Measurements from ENCODE around the gene TEX264.
"Not testable (repeated sequence)": the region's sequence is repeated elsewhere in the genome, so short reads cannot be mapped to it uniquely, and the experiment has no call there.

The TEX264 gene

GRCh38 chr3:51742978-51743377 lies 71.9 kb downstream of the TEX264 start:
- H3K4me1 ChIP-seq (ENCODE audit: control insufficient read depth, insufficient read depth, low read length); H3K9ac ChIP-seq (ENCODE audit: low read depth, low read length); H3K27me3 ChIP-seq (ENCODE audit: control insufficient read depth, insufficient read depth, low read length); H3K9me3 ChIP-seq (ENCODE audit: control insufficient read depth, insufficient read depth, low read length); H3K4me3 ChIP-seq (ENCODE audit: low read depth, low read length); H3K36me3 ChIP-seq (ENCODE audit: control insufficient read depth, insufficient read depth, low read length): not testable (repeated sequence)

- Histone ChIP-seq H3K4me1 (ENCODE audit: control insufficient read depth, insufficient read depth, low read length) (peaks cover 6% of the 10 kb centered on the region), H3K9ac (ENCODE audit: low read depth, low read length) (no peak overlapping the region), H3K4me3 (ENCODE audit: low read depth, low read length) (no peak overlapping the region), H3K9me3 (ENCODE audit: control insufficient read depth, insufficient read depth, low read length) (no peaks in the 10 kb centered on the region), H3K36me3 (ENCODE audit: control insufficient read depth, insufficient read depth, low read length) (no peaks in the 10 kb centered on the region), H3K27me3 (ENCODE audit: control insufficient read depth, insufficient read depth, low read length) (no peaks in the 10 kb centered on the region)
Measured at GRCh38 chr3:51747840-51748239, 76.8 kb downstream of the TEX264 start.

DNA sequence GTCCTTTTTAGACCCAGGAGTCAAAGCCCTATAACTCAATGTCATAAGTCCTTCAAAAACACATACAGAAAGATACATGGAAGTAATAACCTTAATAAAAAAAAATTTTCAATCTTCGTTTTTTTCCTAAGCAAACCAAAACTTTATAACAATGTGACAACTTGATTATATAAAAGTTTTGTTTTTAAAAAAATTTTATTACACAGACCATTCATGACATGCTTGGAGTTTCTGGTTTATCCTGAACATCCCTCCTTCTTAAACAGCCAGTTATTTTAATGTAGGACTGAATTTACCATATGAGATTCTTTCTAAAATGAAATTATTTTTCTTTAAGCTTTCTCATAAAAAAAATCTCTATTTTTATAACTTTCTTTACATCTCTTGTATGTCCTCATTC lies 77.3 kb downstream of the TEX264 start:
- H3K4me3 ChIP-seq (ENCODE audit: low read depth, low read length), result no peak overlapping the region
- H3K27me3 ChIP-seq (ENCODE audit: control insufficient read depth, insufficient read depth, low read length), result no peaks in the 10 kb centered on the region
- H3K9me3 ChIP-seq (ENCODE audit: control insufficient read depth, insufficient read depth, low read length), result no peaks in the 10 kb centered on the region
- no peak overlapping the region for H3K9ac ChIP-seq (ENCODE audit: low read depth, low read length)
- H3K36me3 ChIP-seq (ENCODE audit: control insufficient read depth, insufficient read depth, low read length), result no peaks in the 10 kb centered on the region
- H3K4me1 ChIP-seq (ENCODE audit: control insufficient read depth, insufficient read depth, low read length), result peaks cover 10% of the 10 kb centered on the region

- H3K4me3 ChIP-seq (ENCODE audit: low read depth, low read length), result no peak overlapping the region
- H3K27me3 ChIP-seq (ENCODE audit: control insufficient read depth, insufficient read depth, low read length), result no peaks in the 10 kb centered on the region
- H3K4me1 ChIP-seq (ENCODE audit: control insufficient read depth, insufficient read depth, low read length), result peaks cover 15% of the 10 kb centered on the region
- no peaks in the 10 kb centered on the region for H3K36me3 ChIP-seq (ENCODE audit: control insufficient read depth, insufficient read depth, low read length)
- no peak overlapping the region for H3K9ac ChIP-seq (ENCODE audit: low read depth, low read length)
- H3K9me3 ChIP-seq (ENCODE audit: control insufficient read depth, insufficient read depth, low read length), result no peaks in the 10 kb centered on the region
Measured at GRCh38 chr3:51750878-51751277, 79.8 kb downstream of the TEX264 start.

GRCh38 chr3:51751287-51751686 lies 80.2 kb downstream of the TEX264 start:
- no peak overlapping the region for H3K4me3 ChIP-seq (ENCODE audit: low read depth, low read length)
- no peaks in the 10 kb centered on the region for H3K36me3 ChIP-seq (ENCODE audit: control insufficient read depth, insufficient read depth, low read length)
- no peaks in the 10 kb centered on the region for H3K9me3 ChIP-seq (ENCODE audit: control insufficient read depth, insufficient read depth, low read length)
- H3K4me1 ChIP-seq (ENCODE audit: control insufficient read depth, insufficient read depth, low read length), result peaks cover 15% of the 10 kb centered on the region
- H3K9ac ChIP-seq (ENCODE audit: low read depth, low read length), result no peak overlapping the region
- no peaks in the 10 kb centered on the region for H3K27me3 ChIP-seq (ENCODE audit: control insufficient read depth, insufficient read depth, low read length)

All from iPS-15b (cell line).